Uterus (tissue), 4 donors: ENCODE results near the gene ATG16L2. TPM values are rescaled to one million over a fixed set of nuclear protein-coding genes. Genes with fewer than 3 reads are reported as not detected.
A peak's percentile ranks its signal among the peaks of the same experiment; 100 is the strongest.
"Not testable (repeated sequence)": the region's sequence is repeated elsewhere in the genome, so short reads cannot be mapped to it uniquely, and the experiment has no call there.

Experiments used
- DNase-seq, 2 donors: peaks; one replicate each; pipeline ENCODE4 v3.0.0-alpha.2; 2019 to 2020
- H3K27ac ChIP-seq, 2 donors: fragments of 200-600 bp; sonication (generic); 1 replicate in 1 of 2; 2 replicates in 1 of 2; pipeline ENCODE4 v1.5.1; 2016 to 2018
- H3K27me3 ChIP-seq, 2 donors: fragments of 200-600 bp; sonication (generic); one replicate each; pipeline ENCODE4 v1.5.1; 2018 to 2019; ENCODE audit warnings: control low read depth in 1 of 2
- H3K36me3 ChIP-seq, 2 donors: fragments of 200-600 bp; sonication (generic); one replicate each; pipeline ENCODE4 v1.5.1; 2019; ENCODE audit warnings: control low read depth in 1 of 2
- H3K4me1 ChIP-seq, 2 donors: fragments of 200-600 bp; sonication (generic); one replicate each; pipeline ENCODE4 v1.5.1; 2018 to 2019; ENCODE audit warnings: control low read depth in 1 of 2
- H3K4me3 ChIP-seq, 2 donors: fragments of 200-600 bp; sonication (generic); 1 replicate in 1 of 2; 2 replicates in 1 of 2; pipeline ENCODE4 v1.5.1; 2018 to 2019; ENCODE audit warnings: mild to moderate bottlenecking in 1 of 2
- H3K9me3 ChIP-seq, 2 donors: fragments of 200-600 bp; sonication (generic); one replicate each; pipeline ENCODE4 v1.5.1; 2019; ENCODE audit warnings: control low read depth in 1 of 2
- POLR2A ChIP-seq, 2 donors: fragments of 450-650 bp; IDR thresholded peaks; one replicate each; pipeline ENCODE4 v1.6.1; 2016; ENCODE audit warnings: antibody characterized with exemption in 2 of 2, mild to moderate bottlenecking in 1 of 2, moderate library complexity in 1 of 2
- intact Hi-C: fragments of 100-400 bp; cut with DNase I; formaldehyde crosslinking; loops from one replicate; pipeline ENCODE4 v1.15.1; 2023; ENCODE audit warnings: low total_unique reads
- total RNA-seq, 4 donors: library from RNA; depleted of rRNA in 3 of 4; stranded (reverse); fragments of >200 nt in 3 of 4; gene quantifications; one replicate each; pipeline versions ENCODE4 v1.1.0 to v1.2.4, GENCODE V29; 2014 to 2023
- TF ChIP-seq, protein P1 (sequence below), 4 experiments: fragments of 200-600 bp in 2 of 4; fragments of 450-650 bp in 2 of 4; sonication (generic) in 2 of 4; IDR thresholded peaks; one replicate each; pipeline ENCODE4 v1.5.1; 2016 to 2019; ENCODE audit warnings: antibody characterized with exemption in 4 of 4, mild to moderate bottlenecking in 2 of 4, moderate library complexity in 1 of 4
- donor health status: DM: yes; HTN: yes; CAD: no.

Gene ATG16L2
- total RNA-seq, 4 donors from 2014 or later, result 20.7 to 57.6 (median 32.3) TPM

DNA sequence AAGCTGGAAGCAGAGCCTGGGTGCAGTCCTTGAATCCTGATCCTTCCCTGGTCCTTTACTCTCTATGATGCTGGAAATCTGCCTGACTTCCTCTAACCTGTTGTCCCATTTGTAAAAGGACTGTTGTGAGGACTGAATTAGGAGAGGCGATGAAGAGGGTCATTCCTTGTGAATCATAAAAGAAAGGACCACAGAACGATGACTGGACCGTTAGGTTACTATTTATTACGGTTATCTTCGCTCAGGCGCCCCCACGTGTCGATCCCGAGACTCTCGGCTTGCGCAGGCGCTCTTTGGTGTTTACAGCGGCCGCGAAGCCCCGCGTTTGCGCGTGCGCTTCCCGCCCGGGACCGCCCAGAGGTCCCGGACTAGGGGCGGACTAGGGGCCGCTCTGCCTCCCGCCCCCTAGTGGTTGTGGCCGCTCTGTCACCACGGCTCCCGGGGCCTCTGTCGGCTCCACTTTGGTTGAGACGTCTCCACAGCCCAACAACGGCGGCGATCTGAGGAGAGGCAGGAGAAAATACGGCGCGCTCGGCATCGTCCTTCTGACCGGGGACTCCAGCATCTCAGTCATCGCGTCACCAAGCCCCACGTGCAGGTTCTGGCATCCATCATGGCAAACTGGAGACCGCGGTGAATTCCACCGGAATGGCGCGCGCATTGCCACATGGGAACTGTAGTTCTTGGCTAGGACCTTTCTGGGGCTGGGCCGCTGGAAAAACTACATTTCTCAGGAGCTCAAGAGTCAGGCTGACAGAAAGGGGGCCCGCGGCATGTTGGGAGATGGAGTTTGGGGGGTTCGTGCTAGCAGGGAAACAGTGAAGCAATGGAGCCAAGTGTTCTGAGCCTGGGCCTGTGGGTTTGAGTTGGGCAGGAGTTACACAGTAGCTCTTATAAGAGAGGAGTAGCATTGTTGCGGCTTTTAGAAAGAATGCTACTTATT is 20.5 kb upstream of the ATG16L2 start, which contains the start of gene STARD10:
Gene STARD10, minus strand, starts transcription at position 623 of the 943 bp plus-strand sequence. CDS start 12,866 bp downstream, outside the sequence.
- no peaks in the 10 kb centered on the region for H3K27me3 ChIP-seq
- peak within 1 kb of the TSS; percentile 95 to 100 for H3K27ac ChIP-seq
- peaks cover 8 to 9% of the 10 kb centered on the region in 2 donors for H3K4me1 ChIP-seq
- peak within 1 kb of the TSS; percentile 61 to 62 for H3K4me3 ChIP-seq
- intact Hi-C loops, result no loop called here
- H3K36me3 ChIP-seq, result no peaks in the 10 kb centered on the region
- TF ChIP-seq POLR2A (IDR thresholded peaks at IDR 0.05), result peak; percentile 62 to 76
- TF ChIP-seq, protein P1, sequence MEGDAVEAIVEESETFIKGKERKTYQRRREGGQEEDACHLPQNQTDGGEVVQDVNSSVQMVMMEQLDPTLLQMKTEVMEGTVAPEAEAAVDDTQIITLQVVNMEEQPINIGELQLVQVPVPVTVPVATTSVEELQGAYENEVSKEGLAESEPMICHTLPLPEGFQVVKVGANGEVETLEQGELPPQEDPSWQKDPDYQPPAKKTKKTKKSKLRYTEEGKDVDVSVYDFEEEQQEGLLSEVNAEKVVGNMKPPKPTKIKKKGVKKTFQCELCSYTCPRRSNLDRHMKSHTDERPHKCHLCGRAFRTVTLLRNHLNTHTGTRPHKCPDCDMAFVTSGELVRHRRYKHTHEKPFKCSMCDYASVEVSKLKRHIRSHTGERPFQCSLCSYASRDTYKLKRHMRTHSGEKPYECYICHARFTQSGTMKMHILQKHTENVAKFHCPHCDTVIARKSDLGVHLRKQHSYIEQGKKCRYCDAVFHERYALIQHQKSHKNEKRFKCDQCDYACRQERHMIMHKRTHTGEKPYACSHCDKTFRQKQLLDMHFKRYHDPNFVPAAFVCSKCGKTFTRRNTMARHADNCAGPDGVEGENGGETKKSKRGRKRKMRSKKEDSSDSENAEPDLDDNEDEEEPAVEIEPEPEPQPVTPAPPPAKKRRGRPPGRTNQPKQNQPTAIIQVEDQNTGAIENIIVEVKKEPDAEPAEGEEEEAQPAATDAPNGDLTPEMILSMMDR (IDR thresholded peaks at IDR 0.05), result peak; percentile 95 to 100 (median 100)
- no peaks in the 10 kb centered on the region for H3K9me3 ChIP-seq
- DNase-seq, result peak; percentile 97

DNA sequence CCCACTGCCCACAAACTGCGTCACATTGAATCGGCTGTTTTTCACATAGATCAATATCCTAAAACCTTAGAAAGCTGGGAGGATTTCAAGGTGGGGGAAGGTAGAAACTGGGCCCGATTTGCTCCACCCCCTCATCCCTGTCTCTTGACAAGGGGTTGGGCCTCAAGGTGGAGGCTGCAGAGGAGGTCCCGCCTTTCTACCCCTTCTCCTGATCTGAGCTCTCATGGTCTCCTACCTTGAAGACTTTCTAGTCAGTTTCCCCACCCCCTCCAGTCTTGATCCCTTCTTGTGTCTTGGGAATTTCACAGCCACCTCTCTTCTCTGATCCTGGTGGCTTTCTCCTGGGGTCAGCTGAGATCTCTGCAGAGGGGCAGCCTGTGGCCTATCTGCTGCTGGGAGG is 15.8 kb upstream of the ATG16L2 start:
- TF ChIP-seq POLR2A (IDR thresholded peaks at IDR 0.05), result no peak
- TF ChIP-seq, protein P1 (IDR thresholded peaks at IDR 0.05), result no peak
- Histone ChIP-seq H3K4me3 (no peak overlapping the region), H3K27me3 (no peaks in the 10 kb centered on the region), H3K36me3 (no peaks in the 10 kb centered on the region), H3K4me1 (no peaks in the 10 kb centered on the region), H3K27ac (no peak overlapping the region), H3K9me3 (no peaks in the 10 kb centered on the region)
- DNase-seq, result no peak
- intact Hi-C loops, result no loop called here

DNA sequence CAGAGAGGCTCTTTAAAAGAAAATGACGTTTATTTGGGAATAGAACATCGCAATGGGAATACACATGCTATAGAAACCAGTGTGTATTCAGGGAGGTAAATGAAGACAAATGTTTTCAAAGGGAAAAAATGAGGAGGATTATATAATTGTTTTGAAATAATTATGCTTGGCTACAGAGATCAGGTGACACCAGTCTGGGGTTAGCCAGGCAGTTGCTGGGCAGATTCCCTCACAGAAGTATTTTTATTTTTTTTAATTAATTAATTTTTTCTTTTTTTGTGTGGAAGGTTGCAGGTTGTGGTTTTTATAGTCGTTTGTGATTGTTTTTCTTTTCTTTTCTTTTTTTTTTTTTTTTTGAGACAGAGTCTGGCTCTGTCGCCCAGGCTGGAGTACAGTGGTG is 14.8 kb upstream of the ATG16L2 start:
- intact Hi-C loops, result no loop called here
- H3K27me3 ChIP-seq, result no peaks in the 10 kb centered on the region

GRCh38 chr11:72802822-72803221 is 11.4 kb upstream of the ATG16L2 start:
- no peak overlapping the region for H3K27ac ChIP-seq
- no peaks in the 10 kb centered on the region for H3K36me3 ChIP-seq
- intact Hi-C loops, result no loop called here
- H3K4me3 ChIP-seq, result no peak overlapping the region
- TF ChIP-seq POLR2A (IDR thresholded peaks at IDR 0.05), result no peak
- TF ChIP-seq, protein P1 (IDR thresholded peaks at IDR 0.05), result no peak
- no peaks in the 10 kb centered on the region for H3K27me3 ChIP-seq
- no peaks in the 10 kb centered on the region for H3K9me3 ChIP-seq
- H3K4me1 ChIP-seq, result no peaks in the 10 kb centered on the region
- no peak for DNase-seq

More for the DNA sequence above, 14.8 kb upstream of the ATG16L2 start:
- DNase-seq, result no peak
- H3K9me3 ChIP-seq, result no peaks in the 10 kb centered on the region
- TF ChIP-seq, protein P1 (IDR thresholded peaks at IDR 0.05), result no peak
- no peak for TF ChIP-seq POLR2A (IDR thresholded peaks at IDR 0.05)
- H3K4me1 ChIP-seq, result no peaks in the 10 kb centered on the region
- H3K36me3 ChIP-seq, result no peaks in the 10 kb centered on the region
- H3K4me3 ChIP-seq, result no peak overlapping the region
- H3K27ac ChIP-seq, result no peak overlapping the region

GRCh38 chr11:72805216-72805615 is 9.0 kb upstream of the ATG16L2 start:
- Histone ChIP-seq H3K4me1 (no peaks in the 10 kb centered on the region), H3K4me3 (no peak overlapping the region), H3K27me3 (no peaks in the 10 kb centered on the region), H3K36me3 (no peaks in the 10 kb centered on the region), H3K9me3 (no peaks in the 10 kb centered on the region), H3K27ac (no peak overlapping the region)
- TF ChIP-seq, protein P1 (IDR thresholded peaks at IDR 0.05), result no peak
- no peak for TF ChIP-seq POLR2A (IDR thresholded peaks at IDR 0.05)
- DNase-seq, result no peak
- intact Hi-C loops, result no loop called here

DNA sequence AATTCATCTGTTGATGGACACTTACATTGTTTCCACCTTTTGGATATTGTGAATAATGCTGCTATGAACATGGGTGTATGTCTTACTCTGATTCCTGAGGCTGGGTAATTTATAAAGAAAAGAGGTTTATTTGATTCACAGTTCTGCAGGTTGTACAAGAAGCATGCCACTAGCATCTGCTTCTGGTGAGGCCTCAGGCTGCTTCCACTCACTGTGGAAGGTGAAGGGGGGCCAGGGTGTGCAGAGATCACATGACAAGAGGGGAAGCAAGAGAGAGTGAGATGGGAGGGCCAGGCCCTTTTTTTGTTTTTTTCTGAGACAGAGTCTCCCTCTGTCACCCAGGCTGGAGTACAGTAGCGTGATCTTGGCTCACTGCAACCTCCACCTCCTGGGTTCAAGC is 7.8 kb upstream of the ATG16L2 start:
- intact Hi-C loops, H3K4me3 ChIP-seq, H3K27me3 ChIP-seq, H3K9me3 ChIP-seq, H3K36me3 ChIP-seq, H3K4me1 ChIP-seq, DNase-seq, H3K27ac ChIP-seq: not testable (repeated sequence)
